Breast epithelium (tissue), 3 donors: ENCODE results near the gene DEFB118.

Experiments
- POLR2AphosphoS5 ChIP-seq, 3 donors: sonication (generic); formaldehyde crosslinking; IDR thresholded peaks; one replicate each; pipeline ENCODE4 v1.6.1; 2017; ENCODE audit warnings: antibody characterized with exemption in 3 of 3
- TF ChIP-seq, protein P1 (sequence below), 3 donors: fragments of 450-650 bp; IDR thresholded peaks; one replicate each; pipeline ENCODE4 v1.5.1; 2016 to 2017; ENCODE audit warnings: antibody characterized with exemption in 3 of 3, mild to moderate bottlenecking in 3 of 3, moderate library complexity in 3 of 3

DNA sequence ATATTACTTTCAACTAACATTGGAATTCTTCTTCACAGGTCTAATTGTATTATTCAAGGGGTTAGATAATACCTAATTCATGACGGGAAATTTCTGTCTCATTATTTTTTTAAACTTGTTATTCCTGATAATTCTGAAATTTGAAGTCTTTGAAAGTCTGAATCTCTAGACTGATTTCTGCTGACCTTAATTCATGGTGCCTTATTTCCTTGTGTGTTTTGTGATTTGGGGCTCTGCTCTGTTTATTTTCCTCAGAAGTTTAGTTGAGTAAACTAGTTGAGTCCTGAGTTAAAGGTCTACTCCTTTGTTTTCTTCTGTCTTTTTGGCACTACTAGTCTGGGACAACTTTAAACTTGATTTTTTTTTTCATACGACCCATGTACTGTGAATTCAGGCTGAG lies 5.9 kb downstream of the DEFB118 start:
- TF ChIP-seq, protein P1, sequence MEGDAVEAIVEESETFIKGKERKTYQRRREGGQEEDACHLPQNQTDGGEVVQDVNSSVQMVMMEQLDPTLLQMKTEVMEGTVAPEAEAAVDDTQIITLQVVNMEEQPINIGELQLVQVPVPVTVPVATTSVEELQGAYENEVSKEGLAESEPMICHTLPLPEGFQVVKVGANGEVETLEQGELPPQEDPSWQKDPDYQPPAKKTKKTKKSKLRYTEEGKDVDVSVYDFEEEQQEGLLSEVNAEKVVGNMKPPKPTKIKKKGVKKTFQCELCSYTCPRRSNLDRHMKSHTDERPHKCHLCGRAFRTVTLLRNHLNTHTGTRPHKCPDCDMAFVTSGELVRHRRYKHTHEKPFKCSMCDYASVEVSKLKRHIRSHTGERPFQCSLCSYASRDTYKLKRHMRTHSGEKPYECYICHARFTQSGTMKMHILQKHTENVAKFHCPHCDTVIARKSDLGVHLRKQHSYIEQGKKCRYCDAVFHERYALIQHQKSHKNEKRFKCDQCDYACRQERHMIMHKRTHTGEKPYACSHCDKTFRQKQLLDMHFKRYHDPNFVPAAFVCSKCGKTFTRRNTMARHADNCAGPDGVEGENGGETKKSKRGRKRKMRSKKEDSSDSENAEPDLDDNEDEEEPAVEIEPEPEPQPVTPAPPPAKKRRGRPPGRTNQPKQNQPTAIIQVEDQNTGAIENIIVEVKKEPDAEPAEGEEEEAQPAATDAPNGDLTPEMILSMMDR (IDR thresholded peaks at IDR 0.05), result no peak
- no peak for TF ChIP-seq POLR2AphosphoS5 (IDR thresholded peaks at IDR 0.05)
